ENCODE data around the gene FOXA2. TPM values are rescaled to one million over a fixed set of nuclear protein-coding genes. Genes with fewer than 3 reads are reported as not detected.

Gene FOXA2
- total and polyA plus RNA-seq, 2 of the 13 experiments (the other 11 are each of a cell fraction or from before 2014, with no cell fraction given) = 8.8 to 12.2 TPM

DNA sequence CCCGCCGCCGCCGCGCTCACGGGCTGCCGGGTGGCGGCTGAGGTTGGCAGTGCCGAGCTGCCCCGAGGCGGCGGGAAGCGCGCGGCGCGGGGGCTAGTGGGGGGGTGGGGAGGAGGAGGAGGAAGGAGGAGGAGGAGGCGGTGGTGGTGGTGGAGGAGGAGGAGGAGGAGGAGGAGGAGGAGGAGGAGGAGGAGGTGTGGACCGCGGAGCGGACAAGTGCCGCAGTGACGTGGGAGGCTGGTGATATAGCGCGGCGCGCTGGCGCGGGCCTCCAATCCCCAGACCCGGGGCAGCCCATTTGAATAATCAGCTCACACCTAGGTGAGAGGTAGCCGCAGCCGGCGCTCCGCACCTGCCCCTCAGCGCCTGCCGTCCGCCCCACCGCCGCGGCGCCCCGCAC is at the start of gene FOXA2 (continued):
- TF ChIP-seq GFI1 (CRISPR knock-in tag; IDR thresholded peaks at IDR 0.05; ENCODE audit: borderline replicate concordance) = peak; percentile 1; the same call in 1 of the 2 replicates
- 0 out of 2 replicates have a peak, but pooled peaks have one; percentile 14 for TF ChIP-seq BRD4 (CRISPR knock-in tag; IDR thresholded peaks at IDR 0.05)
- TF ChIP-seq, protein P1, sequence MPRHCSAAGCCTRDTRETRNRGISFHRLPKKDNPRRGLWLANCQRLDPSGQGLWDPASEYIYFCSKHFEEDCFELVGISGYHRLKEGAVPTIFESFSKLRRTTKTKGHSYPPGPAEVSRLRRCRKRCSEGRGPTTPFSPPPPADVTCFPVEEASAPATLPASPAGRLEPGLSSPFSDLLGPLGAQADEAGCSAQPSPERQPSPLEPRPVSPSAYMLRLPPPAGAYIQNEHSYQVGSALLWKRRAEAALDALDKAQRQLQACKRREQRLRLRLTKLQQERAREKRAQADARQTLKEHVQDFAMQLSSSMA (CRISPR knock-in tag; IDR thresholded peaks at IDR 0.05) = no peak
- TF ChIP-seq, protein P2, sequence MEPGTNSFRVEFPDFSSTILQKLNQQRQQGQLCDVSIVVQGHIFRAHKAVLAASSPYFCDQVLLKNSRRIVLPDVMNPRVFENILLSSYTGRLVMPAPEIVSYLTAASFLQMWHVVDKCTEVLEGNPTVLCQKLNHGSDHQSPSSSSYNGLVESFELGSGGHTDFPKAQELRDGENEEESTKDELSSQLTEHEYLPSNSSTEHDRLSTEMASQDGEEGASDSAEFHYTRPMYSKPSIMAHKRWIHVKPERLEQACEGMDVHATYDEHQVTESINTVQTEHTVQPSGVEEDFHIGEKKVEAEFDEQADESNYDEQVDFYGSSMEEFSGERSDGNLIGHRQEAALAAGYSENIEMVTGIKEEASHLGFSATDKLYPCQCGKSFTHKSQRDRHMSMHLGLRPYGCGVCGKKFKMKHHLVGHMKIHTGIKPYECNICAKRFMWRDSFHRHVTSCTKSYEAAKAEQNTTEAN (CRISPR knock-in tag; conservative IDR thresholded peaks at IDR 0.05) = 0 out of 2 replicates have a peak, but pooled peaks have one; percentile 11
- 0 out of 2 replicates have a peak, but pooled peaks have one; percentile 19 for TF ChIP-seq KLF6 (CRISPR knock-in tag; IDR thresholded peaks at IDR 0.05)
- TF ChIP-seq, protein P3, sequence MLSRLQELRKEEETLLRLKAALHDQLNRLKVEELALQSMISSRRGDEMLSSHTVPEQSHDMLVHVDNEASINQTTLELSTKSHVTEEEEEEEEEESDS (CRISPR knock-in tag; IDR thresholded peaks at IDR 0.05; ENCODE audit: borderline replicate concordance) = 0 out of 2 replicates have a peak, but pooled peaks have one; percentile 39
- TF ChIP-seq ZNF556 (CRISPR knock-in tag; IDR thresholded peaks at IDR 0.05; ENCODE audit: borderline replicate concordance) = 0 out of 2 replicates have a peak, but pooled peaks have one; percentile 8
- TF ChIP-seq KDM3A (CRISPR knock-in tag; IDR thresholded peaks at IDR 0.05; ENCODE audit: low read depth) = no peak
- peak; percentile 58; the same call in 1 of the 2 replicates for TF ChIP-seq ZFY (CRISPR knock-in tag; IDR thresholded peaks at IDR 0.05)
- TF ChIP-seq, protein P4, sequence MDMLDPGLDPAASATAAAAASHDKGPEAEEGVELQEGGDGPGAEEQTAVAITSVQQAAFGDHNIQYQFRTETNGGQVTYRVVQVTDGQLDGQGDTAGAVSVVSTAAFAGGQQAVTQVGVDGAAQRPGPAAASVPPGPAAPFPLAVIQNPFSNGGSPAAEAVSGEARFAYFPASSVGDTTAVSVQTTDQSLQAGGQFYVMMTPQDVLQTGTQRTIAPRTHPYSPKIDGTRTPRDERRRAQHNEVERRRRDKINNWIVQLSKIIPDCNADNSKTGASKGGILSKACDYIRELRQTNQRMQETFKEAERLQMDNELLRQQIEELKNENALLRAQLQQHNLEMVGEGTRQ (IDR thresholded peaks at IDR 0.05; ENCODE audit: low read depth, low read length) = no peak
- TF ChIP-seq, protein P4 (CRISPR knock-in tag; IDR thresholded peaks at IDR 0.05; ENCODE audit: borderline replicate concordance) = no peak
- 0 out of 2 replicates have a peak, but pooled peaks have one; percentile 19 for TF ChIP-seq KAT7 (CRISPR knock-in tag; IDR thresholded peaks at IDR 0.05; ENCODE audit: borderline replicate concordance)
- TF ChIP-seq, protein P5, sequence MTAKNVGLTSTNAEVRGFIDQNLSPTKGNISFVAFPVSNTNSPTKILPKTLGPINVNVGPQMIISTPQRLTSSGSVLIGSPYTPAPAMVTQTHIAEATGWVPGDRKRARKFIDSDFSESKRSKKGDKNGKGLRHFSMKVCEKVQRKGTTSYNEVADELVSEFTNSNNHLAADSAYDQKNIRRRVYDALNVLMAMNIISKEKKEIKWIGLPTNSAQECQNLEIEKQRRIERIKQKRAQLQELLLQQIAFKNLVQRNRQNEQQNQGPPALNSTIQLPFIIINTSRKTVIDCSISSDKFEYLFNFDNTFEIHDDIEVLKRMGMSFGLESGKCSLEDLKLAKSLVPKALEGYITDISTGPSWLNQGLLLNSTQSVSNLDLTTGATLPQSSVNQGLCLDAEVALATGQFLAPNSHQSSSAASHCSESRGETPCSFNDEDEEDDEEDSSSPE (CRISPR knock-in tag; IDR thresholded peaks at IDR 0.05) = no peak
- no peak for TF ChIP-seq TEAD3 (CRISPR knock-in tag; optimal IDR thresholded peaks at IDR 0.05; ENCODE audit: borderline replicate concordance)
- 0 out of 2 replicates have a peak, but pooled peaks have one; percentile 39 for TF ChIP-seq ARID2 (CRISPR knock-in tag; IDR thresholded peaks at IDR 0.05; ENCODE audit: borderline replicate concordance)
- TF ChIP-seq, protein P6, sequence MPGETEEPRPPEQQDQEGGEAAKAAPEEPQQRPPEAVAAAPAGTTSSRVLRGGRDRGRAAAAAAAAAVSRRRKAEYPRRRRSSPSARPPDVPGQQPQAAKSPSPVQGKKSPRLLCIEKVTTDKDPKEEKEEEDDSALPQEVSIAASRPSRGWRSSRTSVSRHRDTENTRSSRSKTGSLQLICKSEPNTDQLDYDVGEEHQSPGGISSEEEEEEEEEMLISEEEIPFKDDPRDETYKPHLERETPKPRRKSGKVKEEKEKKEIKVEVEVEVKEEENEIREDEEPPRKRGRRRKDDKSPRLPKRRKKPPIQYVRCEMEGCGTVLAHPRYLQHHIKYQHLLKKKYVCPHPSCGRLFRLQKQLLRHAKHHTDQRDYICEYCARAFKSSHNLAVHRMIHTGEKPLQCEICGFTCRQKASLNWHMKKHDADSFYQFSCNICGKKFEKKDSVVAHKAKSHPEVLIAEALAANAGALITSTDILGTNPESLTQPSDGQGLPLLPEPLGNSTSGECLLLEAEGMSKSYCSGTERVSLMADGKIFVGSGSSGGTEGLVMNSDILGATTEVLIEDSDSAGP (CRISPR knock-in tag; IDR thresholded peaks at IDR 0.05; ENCODE audit: borderline replicate concordance) = peak; percentile 25; the same call in 1 of the 2 replicates
- TF ChIP-seq BCL6 (CRISPR knock-in tag; IDR thresholded peaks at IDR 0.05) = no peak
- peak; percentile 8; the same call in 1 of the 2 replicates for TF ChIP-seq SNAPC2 (CRISPR knock-in tag; IDR thresholded peaks at IDR 0.05)
- TF ChIP-seq, protein P7, sequence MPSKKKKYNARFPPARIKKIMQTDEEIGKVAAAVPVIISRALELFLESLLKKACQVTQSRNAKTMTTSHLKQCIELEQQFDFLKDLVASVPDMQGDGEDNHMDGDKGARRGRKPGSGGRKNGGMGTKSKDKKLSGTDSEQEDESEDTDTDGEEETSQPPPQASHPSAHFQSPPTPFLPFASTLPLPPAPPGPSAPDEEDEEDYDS (CRISPR knock-in tag; IDR thresholded peaks at IDR 0.05) = peak; percentile 74; the same call in 1 of the 2 replicates
- TF ChIP-seq HES4 (CRISPR knock-in tag; IDR thresholded peaks at IDR 0.05; ENCODE audit: borderline replicate concordance) = peak; percentile 38; the same call in 1 of the 2 replicates
- 0 out of 2 replicates have a peak, but pooled peaks have one; percentile 29 for TF ChIP-seq KDM5A (IDR thresholded peaks at IDR 0.05; ENCODE audit: borderline replicate concordance, low read length)
- 0 out of 2 replicates have a peak, but pooled peaks have one; percentile 74 for TF ChIP-seq ZNF773 (CRISPR knock-in tag; IDR thresholded peaks at IDR 0.05; ENCODE audit: borderline replicate concordance)
